Transverse colon (tissue), 4 donors: Measurements from ENCODE around the gene GARIN3.

Experiments
- CTCF ChIP-seq, 5 experiments: fragments of 200-600 bp in 3 of 5; fragments of 450-650 bp in 2 of 5; sonication (generic) in 3 of 5; IDR thresholded peaks; 1 replicate in 2 of 5; 2 replicates in 3 of 5; pipeline ENCODE4 v1.5.1; 2016 to 2017; ENCODE audit warnings: antibody characterized with exemption in 5 of 5, inconsistent platforms in 3 of 5, mild to moderate bottlenecking in 2 of 5, moderate library complexity in 1 of 5
- EP300 ChIP-seq: sonication (generic); formaldehyde crosslinking; IDR thresholded peaks from one replicate; pipeline ENCODE4 v1.6.1; 2017; ENCODE audit warnings: antibody characterized with exemption, low read depth
- POLR2A ChIP-seq: fragments of 450-650 bp; IDR thresholded peaks from one replicate; pipeline ENCODE4 v1.6.1; 2016; ENCODE audit warnings: antibody characterized with exemption, mild to moderate bottlenecking, moderate library complexity
- POLR2AphosphoS5 ChIP-seq, 3 donors: sonication (generic); formaldehyde crosslinking; IDR thresholded peaks; one replicate each; pipeline ENCODE4 v1.6.1; 2016; ENCODE audit warnings: antibody characterized with exemption in 3 of 3

- TF ChIP-seq CTCF (IDR thresholded peaks at IDR 0.05) (no peak), POLR2A (no peak), EP300 (no peak), POLR2AphosphoS5 (IDR thresholded peaks at IDR 0.05) (no peak)
Measured at GRCh38 chr5:157177953-157178352, 11.9 kb upstream of the GARIN3 start.
